ENCODE data around the gene GNA12. TPM values are rescaled to one million over a fixed set of nuclear protein-coding genes. Genes with fewer than 3 reads are reported as not detected.

Gene GNA12
- total and polyA plus RNA-seq, 2 experiments from 2014 or later: 28.4 to 40.2 TPM

DNA sequence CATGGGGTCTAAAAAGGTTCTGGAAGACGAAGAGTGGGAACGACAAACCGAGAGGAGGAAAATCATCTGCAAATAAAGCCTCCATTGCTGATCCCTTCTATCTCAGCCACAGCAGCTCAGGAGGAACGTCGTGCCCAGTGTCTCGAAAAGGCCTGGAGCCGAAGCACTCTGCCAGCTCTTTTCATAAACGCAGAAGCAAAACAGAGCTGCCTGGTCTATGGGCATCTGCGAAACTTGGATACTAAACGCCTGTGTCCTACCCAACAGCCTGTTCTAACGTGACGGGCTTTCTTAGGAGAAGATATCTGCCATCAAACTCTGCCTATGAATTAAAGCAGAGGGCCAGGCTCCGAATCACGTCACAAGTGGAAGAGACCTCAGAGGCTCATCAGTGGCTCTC lies 68.7 kb downstream of the GNA12 start:
- H3K4me3 ChIP-seq: no peak overlapping the region
- no peak for TF ChIP-seq EZH2 (IDR thresholded peaks at IDR 0.05; ENCODE audit: borderline replicate concordance)
- no peak for TF ChIP-seq EZH2phosphoT487 (IDR thresholded peaks at IDR 0.05; ENCODE audit: low read depth, severe bottlenecking, unreplicated experiment)
- TF ChIP-seq, protein P1, sequence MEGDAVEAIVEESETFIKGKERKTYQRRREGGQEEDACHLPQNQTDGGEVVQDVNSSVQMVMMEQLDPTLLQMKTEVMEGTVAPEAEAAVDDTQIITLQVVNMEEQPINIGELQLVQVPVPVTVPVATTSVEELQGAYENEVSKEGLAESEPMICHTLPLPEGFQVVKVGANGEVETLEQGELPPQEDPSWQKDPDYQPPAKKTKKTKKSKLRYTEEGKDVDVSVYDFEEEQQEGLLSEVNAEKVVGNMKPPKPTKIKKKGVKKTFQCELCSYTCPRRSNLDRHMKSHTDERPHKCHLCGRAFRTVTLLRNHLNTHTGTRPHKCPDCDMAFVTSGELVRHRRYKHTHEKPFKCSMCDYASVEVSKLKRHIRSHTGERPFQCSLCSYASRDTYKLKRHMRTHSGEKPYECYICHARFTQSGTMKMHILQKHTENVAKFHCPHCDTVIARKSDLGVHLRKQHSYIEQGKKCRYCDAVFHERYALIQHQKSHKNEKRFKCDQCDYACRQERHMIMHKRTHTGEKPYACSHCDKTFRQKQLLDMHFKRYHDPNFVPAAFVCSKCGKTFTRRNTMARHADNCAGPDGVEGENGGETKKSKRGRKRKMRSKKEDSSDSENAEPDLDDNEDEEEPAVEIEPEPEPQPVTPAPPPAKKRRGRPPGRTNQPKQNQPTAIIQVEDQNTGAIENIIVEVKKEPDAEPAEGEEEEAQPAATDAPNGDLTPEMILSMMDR (IDR thresholded peaks at IDR 0.05; ENCODE audit: poor library complexity): no peak
- H3K27me3 ChIP-seq: no peaks in the 10 kb centered on the region
- H3K4me1 ChIP-seq (ENCODE audit: insufficient read depth): no peaks in the 10 kb centered on the region
- H3K9me2 ChIP-seq (replicated peaks; ENCODE audit: insufficient read depth): no peaks in the 10 kb centered on the region
- no peak overlapping the region for H2AFZ ChIP-seq
- H3K9me3 ChIP-seq (ENCODE audit: low read depth): no peaks in the 10 kb centered on the region
- H3K27ac ChIP-seq: no peak overlapping the region
- DNase-seq (ENCODE audit: low spot score): no peak
- no peak overlapping the region for H3K4me2 ChIP-seq
- no peaks in the 10 kb centered on the region for H3K36me3 ChIP-seq (replicated peaks; ENCODE audit: insufficient read depth, low read depth)
- H3K79me2 ChIP-seq: peaks cover 6% of the 10 kb centered on the region
- H4K20me1 ChIP-seq (ENCODE audit: insufficient read depth, poor library complexity, severe bottlenecking): no peaks in the 10 kb centered on the region
- WGBS (ENCODE audit: low lambda C conversion rate, missing lambda C conversion rate): 91% methylated on average over 14 of the region's 14 CpGs

DNA sequence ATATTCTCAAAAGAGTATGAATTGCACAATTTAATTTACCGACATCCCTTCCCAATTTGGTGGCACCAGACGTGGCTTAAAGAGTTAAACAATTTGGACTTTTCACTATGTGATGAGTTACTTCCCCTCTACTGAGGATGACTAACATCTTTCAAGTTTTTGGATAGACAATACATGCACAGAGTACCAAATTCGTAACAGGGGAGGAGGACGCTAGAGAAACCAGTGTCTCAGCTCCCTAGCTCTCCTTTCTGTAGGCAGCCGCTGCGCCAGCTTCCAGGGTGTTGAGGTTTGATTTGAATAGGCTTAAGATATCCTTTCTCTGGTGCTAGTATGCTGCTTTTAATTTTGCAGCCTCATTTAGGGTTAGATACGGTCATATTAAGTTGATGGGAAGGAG lies 69.2 kb downstream of the GNA12 start:
- Histone ChIP-seq H3K9me2 (replicated peaks; ENCODE audit: insufficient read depth) (no peaks in the 10 kb centered on the region), H3K4me2 (no peak overlapping the region), H3K79me2 (peaks cover 6% of the 10 kb centered on the region), H2AFZ (no peak overlapping the region), H3K27me3 (no peaks in the 10 kb centered on the region), H3K9me3 (ENCODE audit: low read depth) (no peaks in the 10 kb centered on the region), H3K4me3 (no peak overlapping the region), H4K20me1 (ENCODE audit: insufficient read depth, poor library complexity, severe bottlenecking) (no peaks in the 10 kb centered on the region), H3K27ac (no peak overlapping the region), H3K36me3 (replicated peaks; ENCODE audit: insufficient read depth, low read depth) (no peaks in the 10 kb centered on the region), H3K4me1 (ENCODE audit: insufficient read depth) (no peaks in the 10 kb centered on the region)
- TF ChIP-seq EZH2 (IDR thresholded peaks at IDR 0.05; ENCODE audit: borderline replicate concordance) (no peak), EZH2phosphoT487 (IDR thresholded peaks at IDR 0.05; ENCODE audit: low read depth, severe bottlenecking, unreplicated experiment) (no peak)
- TF ChIP-seq, protein P1 (IDR thresholded peaks at IDR 0.05; ENCODE audit: poor library complexity): no peak
- DNase-seq (ENCODE audit: low spot score): no peak
- 91% methylated on average over 7 of the region's 7 CpGs for WGBS (ENCODE audit: low lambda C conversion rate, missing lambda C conversion rate)

- H2AFZ ChIP-seq: no peak overlapping the region
- H3K9me2 ChIP-seq (replicated peaks; ENCODE audit: insufficient read depth): no peaks in the 10 kb centered on the region
- no peaks in the 10 kb centered on the region for H3K27me3 ChIP-seq
- 75% methylated on average over 6 of the region's 6 CpGs for WGBS (ENCODE audit: low lambda C conversion rate, missing lambda C conversion rate)
- H3K27ac ChIP-seq: no peak overlapping the region
- TF ChIP-seq EZH2phosphoT487 (IDR thresholded peaks at IDR 0.05; ENCODE audit: low read depth, severe bottlenecking, unreplicated experiment): no peak
- DNase-seq (ENCODE audit: low spot score): no peak
- no peak overlapping the region for H3K4me2 ChIP-seq
- H3K4me1 ChIP-seq (ENCODE audit: insufficient read depth): no peaks in the 10 kb centered on the region
- no peaks in the 10 kb centered on the region for H4K20me1 ChIP-seq (ENCODE audit: insufficient read depth, poor library complexity, severe bottlenecking)
- H3K79me2 ChIP-seq: peaks cover 3% of the 10 kb centered on the region
- H3K4me3 ChIP-seq: no peak overlapping the region
- H3K9me3 ChIP-seq (ENCODE audit: low read depth): no peaks in the 10 kb centered on the region
- H3K36me3 ChIP-seq (replicated peaks; ENCODE audit: insufficient read depth, low read depth): no peaks in the 10 kb centered on the region
These were observed 69.8 kb downstream of the GNA12 start for GRCh38 chr7:2774280-2774679.

- Histone ChIP-seq H3K36me3 (replicated peaks; ENCODE audit: insufficient read depth, low read depth) (no peaks in the 10 kb centered on the region), H2AFZ (no peak overlapping the region), H3K4me2 (no peak overlapping the region), H3K79me2 (peaks cover 3% of the 10 kb centered on the region), H3K4me3 (no peak overlapping the region), H3K27me3 (no peaks in the 10 kb centered on the region), H3K4me1 (ENCODE audit: insufficient read depth) (no peaks in the 10 kb centered on the region), H4K20me1 (ENCODE audit: insufficient read depth, poor library complexity, severe bottlenecking) (no peaks in the 10 kb centered on the region), H3K9me2 (replicated peaks; ENCODE audit: insufficient read depth) (no peaks in the 10 kb centered on the region), H3K9me3 (ENCODE audit: low read depth) (no peaks in the 10 kb centered on the region), H3K27ac (no peak overlapping the region)
- no peak for DNase-seq (ENCODE audit: low spot score)
- TF ChIP-seq EZH2phosphoT487 (IDR thresholded peaks at IDR 0.05; ENCODE audit: low read depth, severe bottlenecking, unreplicated experiment) (no peak), EZH2 (IDR thresholded peaks at IDR 0.05; ENCODE audit: borderline replicate concordance) (no peak)
- TF ChIP-seq, protein P1 (IDR thresholded peaks at IDR 0.05; ENCODE audit: poor library complexity): no peak
- WGBS (ENCODE audit: low lambda C conversion rate, missing lambda C conversion rate): 97% methylated on average over 11 of the region's 11 CpGs
These were observed 70.5 kb downstream of the GNA12 start for GRCh38 chr7:2773608-2774007.

Measured in hepatocyte (in vitro differentiated cells).